Right lobe of liver (tissue), 6 donors: ENCODE data around the gene TAOK1. TPM values are rescaled to one million over a fixed set of nuclear protein-coding genes. Genes with fewer than 3 reads are reported as not detected.
"Not testable (repeated sequence)": the region's sequence is repeated elsewhere in the genome, so short reads cannot be mapped to it uniquely, and the experiment has no call there.

ENCODE experiments used
- ATAC-seq, 4 donors: fragments of 200-7000 bp; cut with Tn5 transposase; one replicate each; pipeline ENCODE4 v1.9.1; 2020; ENCODE audit warnings: mild to moderate bottlenecking in 4 of 4, moderate library complexity in 4 of 4
- DNase-seq, 3 donors: peaks; one replicate each; pipeline ENCODE4 v3.0.0-alpha.2; 2020
- H3K27ac ChIP-seq, 3 donors: fragments of 200-600 bp; one replicate each; pipeline ENCODE4 v1.8.0; 2022
- H3K27me3 ChIP-seq, 2 donors: fragments of 200-600 bp; one replicate each; pipeline ENCODE4 v1.8.0; 2022
- H3K36me3 ChIP-seq, 4 donors: fragments of 200-600 bp; sonication (generic) in 1 of 4; one replicate each; pipeline versions ENCODE4 v1.5.1 to v1.8.0; 2017 to 2022; ENCODE audit warnings: control low read depth in 1 of 4
- H3K4me1 ChIP-seq, 4 donors: fragments of 200-600 bp; sonication (generic) in 1 of 4; one replicate each; pipeline versions ENCODE4 v1.5.1 to v1.8.0; 2017 to 2022; ENCODE audit warnings: control low read depth in 1 of 4
- H3K4me3 ChIP-seq, 3 donors: fragments of 200-600 bp; one replicate each; pipeline ENCODE4 v1.8.0; 2022
- H3K9me3 ChIP-seq, 4 donors: fragments of 200-600 bp; sonication (generic) in 1 of 4; one replicate each; pipeline versions ENCODE4 v1.5.1 to v1.8.0; 2017 to 2022; ENCODE audit warnings: control low read depth in 1 of 4
- CTCF ChIP-seq, 4 donors: fragments of 200-600 bp in 3 of 4; fragments of 450-650 bp in 1 of 4; IDR thresholded peaks; one replicate each; pipeline versions ENCODE4 v1.5.1 to v1.8.0; 2016 to 2022; ENCODE audit warnings: antibody characterized with exemption in 4 of 4, mild to moderate bottlenecking in 2 of 4
- POLR2A ChIP-seq: fragments of 450-650 bp; IDR thresholded peaks from one replicate; pipeline ENCODE4 v1.6.1; 2017; ENCODE audit warnings: antibody characterized with exemption, mild to moderate bottlenecking
- WGBS: methylation state at CpG from one replicate; pipeline ENCODE4 v1.1.6; 2018; ENCODE audit warnings: low coverage, low lambda C conversion rate; ENCODE audit not compliant: insufficient coverage; ENCODE audit errors: missing lambda C conversion rate; 5-methylcytosine and 5-hydroxymethylcytosine counted together
- intact Hi-C, 2 donors: fragments of 100-400 bp; cut with DNase I; formaldehyde crosslinking; loops; one replicate each; pipeline versions ENCODE4 v1.11.2 to v1.14.1; 2022
- total RNA-seq, 6 experiments: library from RNA; depleted of rRNA in 2 of 6; stranded (reverse); fragments of >200 nt in 2 of 6; fragmentation: NEBNext Ultra II Directional in 3 of 6; extraction: Animal tissue kit (Norgen Biotek cat#: 25700) in 3 of 6; gene quantifications; one replicate each; pipeline versions ENCODE4 v1.1.0 to v1.2.4, GENCODE V29; 2016 to 2023
- donor health status: DM: no; HTN: yes; CAD: no.
- donor health status: DM: no; HTN: no; CAD: no.
- donor health status: DM: no; HTN: no; CAD: no.
- donor health status: DM: no; HTN: yes; CAD: no.
- donor health status: DM: no; HTN: yes; CAD: no.

The TAOK1 gene
- total RNA-seq, 6 experiments from 2014 or later = 17.1 to 37.1 (median 21.1) TPM

- DNase-seq (no peak), ATAC-seq (no peak)
- Histone ChIP-seq H3K9me3 (no peaks in the 10 kb centered on the region), H3K4me3 (no peak overlapping the region), H3K36me3 (peaks cover 0 to 3% (median under 1%) of the 10 kb centered on the region in 4 donors), H3K27ac (no peak overlapping the region), H3K4me1 (peaks cover 0 to 7% (median 0%) of the 10 kb centered on the region in 4 donors), H3K27me3 (no peaks in the 10 kb centered on the region)
- TF ChIP-seq CTCF (IDR thresholded peaks at IDR 0.05) = no peak
- no peak for TF ChIP-seq POLR2A
- intact Hi-C loops = no loop called here
- 78% methylated on average over 2 of the region's 2 CpGs for WGBS
Measured at GRCh38 chr17:29461483-29462206, 71.5 kb downstream of the TAOK1 start.

DNA sequence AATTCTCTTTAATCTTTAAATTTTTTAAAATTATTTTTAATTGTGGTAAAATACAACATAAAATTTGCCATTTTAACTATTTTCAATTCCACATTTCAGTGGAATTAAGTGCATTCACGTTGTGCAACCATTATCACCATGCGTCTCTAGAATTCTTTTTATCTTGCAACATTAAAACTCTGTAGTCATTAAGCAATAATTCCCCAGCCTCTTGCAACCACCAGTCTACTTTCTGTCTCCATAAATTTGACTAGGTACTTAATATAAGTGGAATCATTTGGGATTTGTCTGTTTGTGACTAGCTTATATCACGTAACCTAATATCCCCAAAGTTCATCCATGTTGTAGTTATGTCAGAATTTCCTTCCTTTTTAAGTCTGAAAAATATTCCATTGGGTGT is 79.1 kb downstream of the TAOK1 start:
- no peak for DNase-seq
- Histone ChIP-seq H3K9me3 (no peaks in the 10 kb centered on the region), H3K4me1 (no peaks in the 10 kb centered on the region), H3K27me3 (no peaks in the 10 kb centered on the region), H3K36me3 (peaks cover 0 to 7% (median 2%) of the 10 kb centered on the region in 4 donors), H3K27ac (no peak overlapping the region), H3K4me3 (no peak overlapping the region)
- TF ChIP-seq POLR2A = no peak
- TF ChIP-seq CTCF (IDR thresholded peaks at IDR 0.05) = no peak
- peak in 1 of 4 donors; percentile 36 for ATAC-seq
- WGBS = 43% methylated on average over 3 of the region's 3 CpGs
- intact Hi-C loops = no loop called here

GRCh38 chr17:29473437-29473836 is 83.3 kb downstream of the TAOK1 start:
- intact Hi-C loops, H3K9me3 ChIP-seq: not testable (repeated sequence)
- peak in 1 of 4 donors; percentile 22 for ATAC-seq

DNA sequence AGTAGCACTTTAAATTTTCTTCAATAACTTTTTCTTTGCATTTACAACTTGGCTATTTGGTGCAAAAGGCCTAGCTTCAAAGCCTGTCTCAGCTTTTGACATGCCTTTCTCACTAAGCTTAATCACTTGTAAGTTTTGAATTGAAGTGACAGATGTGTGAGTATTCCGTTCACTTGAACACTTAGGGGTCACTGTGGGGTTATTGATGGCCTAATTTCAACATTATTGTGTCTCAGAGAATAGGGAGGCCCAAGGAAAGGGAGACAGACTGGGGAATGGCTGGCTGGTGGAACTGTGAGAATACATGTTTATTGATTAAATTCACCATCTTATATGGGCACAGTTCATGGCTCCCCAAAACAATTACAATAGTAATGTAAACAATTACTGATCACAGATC is 84.1 kb downstream of the TAOK1 start:
- Histone ChIP-seq H3K9me3 (no peaks in the 10 kb centered on the region), H3K4me1 (no peaks in the 10 kb centered on the region), H3K4me3 (no peak overlapping the region), H3K27ac (no peak overlapping the region), H3K36me3 (peaks cover 0 to 2% (median 0%) of the 10 kb centered on the region in 4 donors), H3K27me3 (no peaks in the 10 kb centered on the region)
- no peak for DNase-seq
- ATAC-seq = no peak
- 100% methylated on average over 1 of the region's 1 CpG for WGBS
- no peak for TF ChIP-seq CTCF (IDR thresholded peaks at IDR 0.05)
- TF ChIP-seq POLR2A = no peak
- intact Hi-C loops = no loop called here

More at GRCh38 chr17:29473437-29473836, 83.3 kb downstream of the TAOK1 start:
- not testable (repeated sequence) for H3K4me1 ChIP-seq, H3K27ac ChIP-seq, H3K27me3 ChIP-seq, DNase-seq, H3K4me3 ChIP-seq, H3K36me3 ChIP-seq
- WGBS = 100% methylated on average over 3 of the region's 4 CpGs

DNA sequence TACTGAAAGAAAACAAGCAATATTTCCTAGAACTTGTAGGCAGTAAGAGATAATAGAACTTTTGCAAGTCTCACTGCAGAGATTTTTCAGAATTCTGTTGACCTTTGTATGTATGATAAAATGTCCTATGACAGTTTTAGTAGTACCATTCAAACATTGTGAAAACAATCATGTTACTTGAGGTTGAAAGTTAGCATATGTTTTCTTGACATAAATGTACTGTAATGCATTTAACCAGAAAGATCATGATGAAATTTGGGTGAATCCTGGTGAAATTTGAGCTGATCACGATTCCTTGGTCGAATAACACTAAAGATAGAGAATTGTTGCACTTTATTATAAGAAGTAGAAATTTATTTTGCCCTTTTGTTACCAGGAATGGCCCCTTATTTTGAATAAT is 85.7 kb downstream of the TAOK1 start:
- ATAC-seq = no peak
- Histone ChIP-seq H3K4me3 (no peak overlapping the region), H3K27me3 (no peaks in the 10 kb centered on the region), H3K27ac (no peak overlapping the region), H3K4me1 (no peaks in the 10 kb centered on the region), H3K9me3 (no peaks in the 10 kb centered on the region), H3K36me3 (peaks cover 0 to 2% (median 0%) of the 10 kb centered on the region in 4 donors)
- TF ChIP-seq POLR2A = no peak
- no peak for TF ChIP-seq CTCF (IDR thresholded peaks at IDR 0.05)
- no peak for DNase-seq
- WGBS = 100% methylated on average over 2 of the region's 2 CpGs
- intact Hi-C loops = no loop called here

GRCh38 chr17:29480249-29480928 is 90.2 kb downstream of the TAOK1 start:
- H3K27me3 ChIP-seq, DNase-seq, H3K9me3 ChIP-seq, H3K27ac ChIP-seq, H3K4me3 ChIP-seq, intact Hi-C loops, H3K4me1 ChIP-seq: not testable (repeated sequence)
- WGBS = 53% methylated on average over 4 of the region's 7 CpGs
- peak in 1 of 4 donors; percentile 58 for ATAC-seq
- H3K36me3 ChIP-seq = peaks cover 0 to 22% (median 3%) of the 10 kb centered on the region in 4 donors
